ENCODE measurements around the gene MBNL1.

GRCh38 chr3:152345233-152345632 is 76.5 kb downstream of the MBNL1 start:
- TF ChIP-seq CTCF (IDR thresholded peaks at IDR 0.05): no peak
- no peak for TF ChIP-seq POLR2AphosphoS5 (IDR thresholded peaks at IDR 0.05; ENCODE audit: low read depth, low read length)
- TF ChIP-seq, protein P1, sequence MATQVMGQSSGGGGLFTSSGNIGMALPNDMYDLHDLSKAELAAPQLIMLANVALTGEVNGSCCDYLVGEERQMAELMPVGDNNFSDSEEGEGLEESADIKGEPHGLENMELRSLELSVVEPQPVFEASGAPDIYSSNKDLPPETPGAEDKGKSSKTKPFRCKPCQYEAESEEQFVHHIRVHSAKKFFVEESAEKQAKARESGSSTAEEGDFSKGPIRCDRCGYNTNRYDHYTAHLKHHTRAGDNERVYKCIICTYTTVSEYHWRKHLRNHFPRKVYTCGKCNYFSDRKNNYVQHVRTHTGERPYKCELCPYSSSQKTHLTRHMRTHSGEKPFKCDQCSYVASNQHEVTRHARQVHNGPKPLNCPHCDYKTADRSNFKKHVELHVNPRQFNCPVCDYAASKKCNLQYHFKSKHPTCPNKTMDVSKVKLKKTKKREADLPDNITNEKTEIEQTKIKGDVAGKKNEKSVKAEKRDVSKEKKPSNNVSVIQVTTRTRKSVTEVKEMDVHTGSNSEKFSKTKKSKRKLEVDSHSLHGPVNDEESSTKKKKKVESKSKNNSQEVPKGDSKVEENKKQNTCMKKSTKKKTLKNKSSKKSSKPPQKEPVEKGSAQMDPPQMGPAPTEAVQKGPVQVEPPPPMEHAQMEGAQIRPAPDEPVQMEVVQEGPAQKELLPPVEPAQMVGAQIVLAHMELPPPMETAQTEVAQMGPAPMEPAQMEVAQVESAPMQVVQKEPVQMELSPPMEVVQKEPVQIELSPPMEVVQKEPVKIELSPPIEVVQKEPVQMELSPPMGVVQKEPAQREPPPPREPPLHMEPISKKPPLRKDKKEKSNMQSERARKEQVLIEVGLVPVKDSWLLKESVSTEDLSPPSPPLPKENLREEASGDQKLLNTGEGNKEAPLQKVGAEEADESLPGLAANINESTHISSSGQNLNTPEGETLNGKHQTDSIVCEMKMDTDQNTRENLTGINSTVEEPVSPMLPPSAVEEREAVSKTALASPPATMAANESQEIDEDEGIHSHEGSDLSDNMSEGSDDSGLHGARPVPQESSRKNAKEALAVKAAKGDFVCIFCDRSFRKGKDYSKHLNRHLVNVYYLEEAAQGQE (IDR thresholded peaks at IDR 0.05; ENCODE audit: insufficient read depth in 1 of 2, low read depth in 2 of 2, low read length in 1 of 2): no peak
- no peak for TF ChIP-seq SIN3A (IDR thresholded peaks at IDR 0.05; ENCODE audit: borderline replicate concordance, insufficient read depth, low read depth, low read length)

Data from Panc1 (cell line).